Parathyroid adenoma (tissue), 2 donors: ENCODE measurements around the gene FBLN5.

Experiments used
- H2AFZ ChIP-seq: fragments of 300-600 bp; sonication (generic); one replicate; pipeline ENCODE4 v1.7.0; 2017; ENCODE audit warnings: antibody characterized with exemption, mild to moderate bottlenecking
- H3K27ac ChIP-seq: fragments of 300-600 bp; sonication (generic); one replicate; pipeline ENCODE4 v1.7.0; 2017
- H3K27me3 ChIP-seq: fragments of 300-600 bp; sonication (generic); one replicate; pipeline ENCODE4 v1.7.0; 2017; ENCODE audit warnings: low read length; ENCODE audit not compliant: control insufficient read depth, insufficient read depth
- H3K36me3 ChIP-seq: fragments of 300-600 bp; sonication (generic); one replicate; pipeline ENCODE4 v1.7.0; 2017; ENCODE audit warnings: low read length; ENCODE audit not compliant: control insufficient read depth, insufficient read depth
- H3K4me1 ChIP-seq: fragments of 300-600 bp; sonication (generic); one replicate; pipeline ENCODE4 v1.7.0; 2017; ENCODE audit warnings: control low read depth
- H3K4me2 ChIP-seq: fragments of 300-600 bp; sonication (generic); one replicate; pipeline ENCODE4 v1.7.0; 2017; ENCODE audit warnings: low read length
- H3K4me3 ChIP-seq: fragments of 300-600 bp; sonication (generic); one replicate; pipeline ENCODE4 v1.7.0; 2017; ENCODE audit warnings: low read depth, low read length
- H3K79me2 ChIP-seq: fragments of 300-600 bp; sonication (generic); one replicate; pipeline ENCODE4 v1.7.0; 2017; ENCODE audit warnings: control low read depth
- H3K9ac ChIP-seq: fragments of 300-600 bp; sonication (generic); one replicate; pipeline ENCODE4 v1.7.0; 2017; ENCODE audit warnings: mild to moderate bottlenecking
- H3K9me3 ChIP-seq: fragments of 300-600 bp; sonication (generic); one replicate; pipeline ENCODE4 v1.7.0; 2017; ENCODE audit warnings: low read length; ENCODE audit not compliant: control insufficient read depth
- CTCF ChIP-seq: fragments of 300-600 bp; sonication (generic); IDR thresholded peaks from one replicate; pipeline ENCODE4 v1.7.0; 2017; ENCODE audit warnings: antibody characterized with exemption, mild to moderate bottlenecking
- donor health status: primary hyperparathyroidism.

The FBLN5 gene

GRCh38 chr14:91835197-91835919, 112.1 kb downstream of the FBLN5 start:
- peak overlapping the region; percentile 74 for H3K4me3 ChIP-seq
- peak overlapping the region; percentile 99 for H3K9ac ChIP-seq
- TF ChIP-seq CTCF: no peak
- no peaks in the 10 kb centered on the region for H3K27me3 ChIP-seq
- peak overlapping the region; percentile 68 for H3K4me2 ChIP-seq
- H3K27ac ChIP-seq: peak overlapping the region; percentile 99
- H3K9me3 ChIP-seq: no peaks in the 10 kb centered on the region
- no peaks in the 10 kb centered on the region for H3K36me3 ChIP-seq
- peaks cover 17% of the 10 kb centered on the region for H3K4me1 ChIP-seq
- peak overlapping the region; percentile 86 for H2AFZ ChIP-seq
- H3K79me2 ChIP-seq: peaks cover 21% of the 10 kb centered on the region

GRCh38 chr14:91834571-91834970, 112.9 kb downstream of the FBLN5 start:
- Histone ChIP-seq H3K79me2 (peaks cover 21% of the 10 kb centered on the region), H3K27ac (peak overlapping the region; percentile 99), H3K9me3 (no peaks in the 10 kb centered on the region), H3K4me3 (no peak overlapping the region), H3K9ac (peak overlapping the region; percentile 99), H2AFZ (no peak overlapping the region), H3K27me3 (no peaks in the 10 kb centered on the region), H3K36me3 (no peaks in the 10 kb centered on the region), H3K4me1 (peaks cover 20% of the 10 kb centered on the region), H3K4me2 (no peak overlapping the region)
- TF ChIP-seq CTCF: peak; percentile 5

GRCh38 chr14:91831337-91831736, 116.2 kb downstream of the FBLN5 start:
- H2AFZ ChIP-seq: no peak overlapping the region
- H3K4me2 ChIP-seq: peak overlapping the region; percentile 19
- peaks cover 13% of the 10 kb centered on the region for H3K4me1 ChIP-seq
- no peaks in the 10 kb centered on the region for H3K9me3 ChIP-seq
- TF ChIP-seq CTCF: no peak
- H3K36me3 ChIP-seq: no peaks in the 10 kb centered on the region
- H3K27ac ChIP-seq: peak overlapping the region; percentile 77
- H3K9ac ChIP-seq: no peak overlapping the region
- no peak overlapping the region for H3K4me3 ChIP-seq
- H3K27me3 ChIP-seq: no peaks in the 10 kb centered on the region
- peaks cover 29% of the 10 kb centered on the region for H3K79me2 ChIP-seq

- H3K4me3 ChIP-seq: no peak overlapping the region
- H3K27me3 ChIP-seq: no peaks in the 10 kb centered on the region
- H2AFZ ChIP-seq: no peak overlapping the region
- H3K9ac ChIP-seq: no peak overlapping the region
- H3K79me2 ChIP-seq: peaks cover 31% of the 10 kb centered on the region
- peak overlapping the region; percentile 77 for H3K27ac ChIP-seq
- no peaks in the 10 kb centered on the region for H3K36me3 ChIP-seq
- H3K4me2 ChIP-seq: no peak overlapping the region
- no peak for TF ChIP-seq CTCF
- peaks cover 13% of the 10 kb centered on the region for H3K4me1 ChIP-seq
- no peaks in the 10 kb centered on the region for H3K9me3 ChIP-seq
Observed at GRCh38 chr14:91830777-91831176, 116.7 kb downstream of the FBLN5 start.

- peak overlapping the region; percentile 77 for H3K27ac ChIP-seq
- TF ChIP-seq CTCF: no peak
- peaks cover 38% of the 10 kb centered on the region for H3K79me2 ChIP-seq
- H3K4me1 ChIP-seq: peaks cover 14% of the 10 kb centered on the region
- H3K4me3 ChIP-seq: peak overlapping the region; percentile 7
- H3K36me3 ChIP-seq: no peaks in the 10 kb centered on the region
- H3K27me3 ChIP-seq: no peaks in the 10 kb centered on the region
- peak overlapping the region; percentile 46 for H3K4me2 ChIP-seq
- H3K9ac ChIP-seq: no peak overlapping the region
- no peaks in the 10 kb centered on the region for H3K9me3 ChIP-seq
- no peak overlapping the region for H2AFZ ChIP-seq
Observed at GRCh38 chr14:91829511-91829910, 118.0 kb downstream of the FBLN5 start.
